ENCODE results near the gene MAPK8.

Gene MAPK8

DNA sequence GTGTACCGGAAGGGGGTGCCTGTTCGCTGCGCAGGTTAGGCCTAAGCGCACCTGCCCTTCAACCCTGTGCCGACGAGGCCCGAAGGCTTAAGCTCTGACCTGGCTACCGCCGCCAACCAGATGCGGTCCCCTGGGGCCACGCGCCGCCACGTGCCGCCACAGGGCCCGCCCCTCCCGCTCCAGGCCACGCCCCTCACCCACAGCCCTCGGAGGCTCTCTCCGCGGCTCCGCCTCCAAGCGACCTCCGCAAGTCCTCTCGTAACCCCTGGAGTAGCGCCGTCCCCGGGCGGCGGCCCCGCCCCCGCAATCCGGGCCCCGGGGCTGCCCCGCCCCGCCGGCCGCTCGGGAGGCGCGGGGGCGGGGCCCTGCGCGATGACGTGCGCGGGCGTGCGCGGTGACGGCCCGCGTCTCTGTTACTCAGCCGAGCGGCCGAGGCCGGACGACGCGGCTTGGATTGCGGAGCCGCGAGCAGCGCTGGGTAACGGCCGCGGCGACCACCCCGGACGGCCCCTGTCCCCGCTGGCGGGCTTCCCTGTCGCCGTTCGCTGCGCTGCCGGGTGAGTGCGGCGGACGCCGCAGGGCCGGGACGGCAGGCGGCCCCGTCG lies at the start of gene MAPK8:
Gene MAPK8, plus strand, starts transcription at position 413 of the 605 bp plus-strand sequence. CDS start 94,984 bp downstream, outside the sequence.
- TF ChIP-seq, protein P1, sequence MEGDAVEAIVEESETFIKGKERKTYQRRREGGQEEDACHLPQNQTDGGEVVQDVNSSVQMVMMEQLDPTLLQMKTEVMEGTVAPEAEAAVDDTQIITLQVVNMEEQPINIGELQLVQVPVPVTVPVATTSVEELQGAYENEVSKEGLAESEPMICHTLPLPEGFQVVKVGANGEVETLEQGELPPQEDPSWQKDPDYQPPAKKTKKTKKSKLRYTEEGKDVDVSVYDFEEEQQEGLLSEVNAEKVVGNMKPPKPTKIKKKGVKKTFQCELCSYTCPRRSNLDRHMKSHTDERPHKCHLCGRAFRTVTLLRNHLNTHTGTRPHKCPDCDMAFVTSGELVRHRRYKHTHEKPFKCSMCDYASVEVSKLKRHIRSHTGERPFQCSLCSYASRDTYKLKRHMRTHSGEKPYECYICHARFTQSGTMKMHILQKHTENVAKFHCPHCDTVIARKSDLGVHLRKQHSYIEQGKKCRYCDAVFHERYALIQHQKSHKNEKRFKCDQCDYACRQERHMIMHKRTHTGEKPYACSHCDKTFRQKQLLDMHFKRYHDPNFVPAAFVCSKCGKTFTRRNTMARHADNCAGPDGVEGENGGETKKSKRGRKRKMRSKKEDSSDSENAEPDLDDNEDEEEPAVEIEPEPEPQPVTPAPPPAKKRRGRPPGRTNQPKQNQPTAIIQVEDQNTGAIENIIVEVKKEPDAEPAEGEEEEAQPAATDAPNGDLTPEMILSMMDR (IDR thresholded peaks at IDR 0.05; ENCODE audit: insufficient read depth, missing control alignments), result no peak
- FAIRE-seq (no peak), DNase-seq (ENCODE audit: insufficient read length, low spot score) (peak; percentile 92)

DNA sequence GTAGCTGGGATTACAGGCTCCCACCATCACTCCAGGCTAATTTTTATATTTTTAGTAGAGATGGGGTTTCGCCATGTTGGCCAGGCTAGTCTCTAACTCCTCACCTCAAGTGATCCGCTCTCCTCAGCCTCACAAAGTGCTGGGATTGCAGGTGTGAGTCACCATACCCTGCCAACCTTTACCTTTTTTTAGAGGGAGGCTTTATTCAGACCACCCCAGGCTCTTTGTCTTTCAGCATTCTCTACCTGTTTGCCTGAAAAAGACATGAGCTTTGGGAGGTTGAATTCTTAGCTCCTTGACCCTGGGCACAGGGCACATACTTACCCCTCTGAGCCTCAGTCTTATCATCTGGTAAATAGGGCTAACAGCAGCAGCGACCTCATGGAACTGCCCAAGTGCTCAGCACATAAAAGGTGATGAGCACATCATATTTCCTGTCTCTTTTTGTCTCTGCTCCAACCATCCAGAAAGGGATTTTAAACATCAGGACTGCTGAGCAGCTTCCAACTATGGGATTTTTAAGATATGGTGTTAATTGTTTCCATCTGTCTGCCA lies 49.0 kb upstream of the MAPK8 start:
- FAIRE-seq, result no peak
- no peak for DNase-seq (ENCODE audit: insufficient read length, low spot score)
- TF ChIP-seq, protein P1 (IDR thresholded peaks at IDR 0.05; ENCODE audit: insufficient read depth, missing control alignments), result no peak

DNA sequence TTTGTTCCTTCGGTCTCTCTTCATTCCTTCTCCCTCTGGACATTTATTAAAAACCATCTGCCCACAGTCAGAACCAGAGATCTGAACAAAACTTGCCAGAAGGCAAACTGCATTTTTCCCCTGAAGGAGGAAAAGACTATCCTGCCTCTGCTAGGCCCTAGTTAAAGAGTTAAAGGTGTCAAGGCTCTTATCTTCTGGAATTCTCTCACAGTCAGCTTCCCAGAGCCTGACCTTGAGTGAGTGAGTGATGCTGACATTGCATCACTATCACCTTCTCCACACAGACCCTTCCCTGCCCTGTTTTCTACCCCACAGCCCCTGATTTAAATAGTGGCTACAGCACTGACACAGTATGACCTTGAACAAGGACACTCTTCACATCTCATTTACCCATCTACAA lies 48.4 kb upstream of the MAPK8 start:
- FAIRE-seq (no peak), DNase-seq (ENCODE audit: insufficient read length, low spot score) (no peak)
- TF ChIP-seq, protein P1 (IDR thresholded peaks at IDR 0.05; ENCODE audit: insufficient read depth, missing control alignments), result no peak

DNA sequence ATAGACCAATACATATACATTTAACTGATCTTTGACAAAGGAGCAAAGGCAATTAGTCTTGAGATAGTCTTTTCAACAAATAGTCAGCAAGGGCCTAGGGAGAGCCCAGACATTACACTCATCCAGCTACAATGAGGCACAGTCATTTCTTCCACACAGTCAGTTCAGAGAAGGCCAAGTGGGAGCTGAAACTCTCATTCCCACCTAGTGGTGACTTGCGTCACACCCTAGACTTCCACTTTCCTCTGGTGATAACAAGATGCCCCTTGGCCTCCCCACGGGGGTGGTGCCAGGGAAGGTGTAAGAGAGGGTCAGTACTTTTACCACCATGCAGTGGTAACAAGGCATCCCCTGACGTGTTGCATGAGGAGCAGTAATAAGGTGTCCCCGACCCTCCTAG lies 39.9 kb upstream of the MAPK8 start:
- TF ChIP-seq, protein P1 (IDR thresholded peaks at IDR 0.05; ENCODE audit: insufficient read depth, missing control alignments), result no peak
- no peak for DNase-seq (ENCODE audit: insufficient read length, low spot score)
- FAIRE-seq, result no peak

DNA sequence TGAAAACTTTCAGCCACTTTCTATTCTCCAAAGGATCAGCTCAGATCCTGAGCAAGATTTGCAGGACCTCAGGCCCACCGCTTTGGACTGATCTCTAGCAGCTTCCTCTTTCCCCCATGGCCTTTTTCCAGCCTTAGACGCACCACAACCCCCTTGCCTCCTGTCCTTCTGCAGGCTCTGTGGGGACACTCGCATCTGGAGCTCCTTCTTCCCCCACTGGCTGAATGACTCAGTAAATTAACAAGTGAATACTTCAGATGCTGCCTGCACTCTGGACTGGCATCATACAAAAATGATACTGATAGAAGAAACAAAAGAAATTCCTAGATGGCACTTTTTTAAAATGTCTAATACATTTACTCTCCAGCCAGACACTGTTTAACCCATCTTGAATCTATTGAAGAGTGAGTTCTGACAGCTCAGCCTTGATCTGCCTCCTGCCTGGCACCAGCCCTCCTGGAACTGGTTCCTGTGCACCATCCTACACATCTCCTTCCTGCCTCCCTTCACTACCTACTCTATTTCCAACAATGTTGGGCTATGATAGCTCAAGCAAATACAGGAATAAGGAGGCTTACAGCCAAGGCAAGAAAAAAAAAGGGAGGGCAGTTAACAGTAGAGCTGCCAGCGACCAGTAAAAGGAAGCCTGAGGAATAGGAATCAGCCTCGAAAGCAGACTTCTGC lies 35.3 kb upstream of the MAPK8 start:
- FAIRE-seq (no peak), DNase-seq (ENCODE audit: insufficient read length, low spot score) (no peak)
- TF ChIP-seq, protein P1 (IDR thresholded peaks at IDR 0.05; ENCODE audit: insufficient read depth, missing control alignments), result no peak

DNA sequence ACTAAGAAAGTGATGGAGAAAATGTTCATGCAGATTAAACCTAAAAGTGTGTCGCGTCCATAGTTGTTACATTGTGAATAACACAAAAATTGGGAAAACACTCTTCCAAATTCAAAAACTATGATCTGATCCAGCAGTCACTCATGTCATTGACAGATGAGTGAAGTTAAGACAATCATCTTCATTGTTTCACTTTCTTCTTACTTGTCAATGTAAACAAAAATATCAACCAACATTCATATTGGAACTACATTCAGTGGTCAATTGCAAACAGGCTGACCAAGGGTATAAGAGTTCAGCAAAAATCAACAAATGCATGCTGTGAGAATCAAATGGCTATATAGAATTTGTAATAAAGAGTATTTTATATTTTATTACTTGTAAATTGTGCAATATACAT lies 33.8 kb upstream of the MAPK8 start:
- TF ChIP-seq, protein P1 (IDR thresholded peaks at IDR 0.05; ENCODE audit: insufficient read depth, missing control alignments), result no peak
- DNase-seq (ENCODE audit: insufficient read length, low spot score), result no peak
- FAIRE-seq, result peak; percentile 32

DNA sequence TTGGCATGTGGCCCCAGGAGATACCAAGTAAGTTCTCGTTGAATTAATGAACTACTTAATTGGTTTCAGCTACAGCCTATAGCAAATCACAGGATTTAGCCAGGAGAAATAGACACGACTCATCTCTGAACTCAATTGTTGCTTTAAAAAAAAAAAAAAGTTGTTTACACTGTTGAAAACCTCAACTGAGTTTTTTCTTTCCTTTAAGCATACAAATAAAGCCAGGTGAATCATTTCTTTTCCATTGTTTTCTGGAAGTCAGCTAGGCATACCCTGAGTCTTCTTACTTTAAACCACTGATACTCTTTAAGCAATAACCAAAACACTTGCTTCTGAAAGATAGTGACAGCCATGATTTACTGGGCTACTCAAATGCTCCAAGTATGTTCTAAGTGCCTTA lies 32.7 kb upstream of the MAPK8 start:
- TF ChIP-seq, protein P1 (IDR thresholded peaks at IDR 0.05; ENCODE audit: insufficient read depth, missing control alignments), result no peak
- DNase-seq (ENCODE audit: insufficient read length, low spot score) (no peak), FAIRE-seq (no peak)

Measured in D721Med (cell line).